ENCODE data around the gene NOXO1.

GRCh38 chr16:1974157-1975070 is 6.9 kb downstream of the NOXO1 start:
- TF ChIP-seq, protein P1, sequence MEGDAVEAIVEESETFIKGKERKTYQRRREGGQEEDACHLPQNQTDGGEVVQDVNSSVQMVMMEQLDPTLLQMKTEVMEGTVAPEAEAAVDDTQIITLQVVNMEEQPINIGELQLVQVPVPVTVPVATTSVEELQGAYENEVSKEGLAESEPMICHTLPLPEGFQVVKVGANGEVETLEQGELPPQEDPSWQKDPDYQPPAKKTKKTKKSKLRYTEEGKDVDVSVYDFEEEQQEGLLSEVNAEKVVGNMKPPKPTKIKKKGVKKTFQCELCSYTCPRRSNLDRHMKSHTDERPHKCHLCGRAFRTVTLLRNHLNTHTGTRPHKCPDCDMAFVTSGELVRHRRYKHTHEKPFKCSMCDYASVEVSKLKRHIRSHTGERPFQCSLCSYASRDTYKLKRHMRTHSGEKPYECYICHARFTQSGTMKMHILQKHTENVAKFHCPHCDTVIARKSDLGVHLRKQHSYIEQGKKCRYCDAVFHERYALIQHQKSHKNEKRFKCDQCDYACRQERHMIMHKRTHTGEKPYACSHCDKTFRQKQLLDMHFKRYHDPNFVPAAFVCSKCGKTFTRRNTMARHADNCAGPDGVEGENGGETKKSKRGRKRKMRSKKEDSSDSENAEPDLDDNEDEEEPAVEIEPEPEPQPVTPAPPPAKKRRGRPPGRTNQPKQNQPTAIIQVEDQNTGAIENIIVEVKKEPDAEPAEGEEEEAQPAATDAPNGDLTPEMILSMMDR (IDR thresholded peaks at IDR 0.05; ENCODE audit: poor library complexity, severe bottlenecking), result no peak
- TF ChIP-seq EZH2 (IDR thresholded peaks at IDR 0.05; ENCODE audit: borderline replicate concordance, insufficient read depth, low read length, poor library complexity, severe bottlenecking), result no peak
- no peak for TF ChIP-seq POLR2AphosphoS5 (IDR thresholded peaks at IDR 0.05)
- TF ChIP-seq EP300 (conservative IDR thresholded peaks at IDR 0.05; ENCODE audit: poor library complexity, severe bottlenecking), result no peak
- TF ChIP-seq TAF1 (IDR thresholded peaks at IDR 0.05; ENCODE audit: low read depth), result no peak
- TF ChIP-seq MXI1 (conservative IDR thresholded peaks at IDR 0.05; ENCODE audit: poor library complexity, severe bottlenecking), result no peak
- TF ChIP-seq RAD21 (conservative IDR thresholded peaks at IDR 0.05), result no peak
- TF ChIP-seq, protein P2, sequence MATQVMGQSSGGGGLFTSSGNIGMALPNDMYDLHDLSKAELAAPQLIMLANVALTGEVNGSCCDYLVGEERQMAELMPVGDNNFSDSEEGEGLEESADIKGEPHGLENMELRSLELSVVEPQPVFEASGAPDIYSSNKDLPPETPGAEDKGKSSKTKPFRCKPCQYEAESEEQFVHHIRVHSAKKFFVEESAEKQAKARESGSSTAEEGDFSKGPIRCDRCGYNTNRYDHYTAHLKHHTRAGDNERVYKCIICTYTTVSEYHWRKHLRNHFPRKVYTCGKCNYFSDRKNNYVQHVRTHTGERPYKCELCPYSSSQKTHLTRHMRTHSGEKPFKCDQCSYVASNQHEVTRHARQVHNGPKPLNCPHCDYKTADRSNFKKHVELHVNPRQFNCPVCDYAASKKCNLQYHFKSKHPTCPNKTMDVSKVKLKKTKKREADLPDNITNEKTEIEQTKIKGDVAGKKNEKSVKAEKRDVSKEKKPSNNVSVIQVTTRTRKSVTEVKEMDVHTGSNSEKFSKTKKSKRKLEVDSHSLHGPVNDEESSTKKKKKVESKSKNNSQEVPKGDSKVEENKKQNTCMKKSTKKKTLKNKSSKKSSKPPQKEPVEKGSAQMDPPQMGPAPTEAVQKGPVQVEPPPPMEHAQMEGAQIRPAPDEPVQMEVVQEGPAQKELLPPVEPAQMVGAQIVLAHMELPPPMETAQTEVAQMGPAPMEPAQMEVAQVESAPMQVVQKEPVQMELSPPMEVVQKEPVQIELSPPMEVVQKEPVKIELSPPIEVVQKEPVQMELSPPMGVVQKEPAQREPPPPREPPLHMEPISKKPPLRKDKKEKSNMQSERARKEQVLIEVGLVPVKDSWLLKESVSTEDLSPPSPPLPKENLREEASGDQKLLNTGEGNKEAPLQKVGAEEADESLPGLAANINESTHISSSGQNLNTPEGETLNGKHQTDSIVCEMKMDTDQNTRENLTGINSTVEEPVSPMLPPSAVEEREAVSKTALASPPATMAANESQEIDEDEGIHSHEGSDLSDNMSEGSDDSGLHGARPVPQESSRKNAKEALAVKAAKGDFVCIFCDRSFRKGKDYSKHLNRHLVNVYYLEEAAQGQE (IDR thresholded peaks at IDR 0.05; ENCODE audit: borderline replicate concordance), result no peak
- no peak for TF ChIP-seq SMC3 (conservative IDR thresholded peaks at IDR 0.05; ENCODE audit: poor library complexity)

All from neural cell (in vitro differentiated cells).